Kidney capillary endothelial cell (primary cell): Measurements from ENCODE around the gene ZNF423.
"Not testable (repeated sequence)": the region's sequence is repeated elsewhere in the genome, so short reads cannot be mapped to it uniquely, and the experiment has no call there.

Experiments used
- DNase-seq: peaks from one replicate; pipeline ENCODE4 v3.0.0-alpha.2; 2018; ENCODE audit warnings: low spot score

Gene ZNF423

GRCh38 chr16:49583911-49584310 lies 272.0 kb downstream of the ZNF423 start:
- no peak for DNase-seq

- no peak for DNase-seq
Measured at GRCh38 chr16:49581630-49582298, 274.1 kb downstream of the ZNF423 start.

- no peak for DNase-seq
Measured at GRCh38 chr16:49580751-49581303, 275.1 kb downstream of the ZNF423 start.

GRCh38 chr16:49578435-49579024 lies 277.4 kb downstream of the ZNF423 start:
- no peak for DNase-seq

- no peak for DNase-seq
Measured at GRCh38 chr16:49578018-49578417, 277.9 kb downstream of the ZNF423 start.

- DNase-seq = no peak
Measured at GRCh38 chr16:49576941-49577340, 279.0 kb downstream of the ZNF423 start.

GRCh38 chr16:49576173-49576494 lies 279.8 kb downstream of the ZNF423 start:
- DNase-seq = no peak

GRCh38 chr16:49575346-49576172 lies 280.4 kb downstream of the ZNF423 start:
- peak; percentile 9 for DNase-seq

- no peak for DNase-seq
Measured at GRCh38 chr16:49574826-49575225, 281.1 kb downstream of the ZNF423 start.

GRCh38 chr16:49567950-49568349 lies 288.0 kb downstream of the ZNF423 start:
- DNase-seq = no peak

- no peak for DNase-seq
Measured at GRCh38 chr16:49566432-49566831, 289.5 kb downstream of the ZNF423 start.

GRCh38 chr16:49564496-49565229 lies 291.2 kb downstream of the ZNF423 start:
- no peak for DNase-seq

- DNase-seq = no peak
Measured at GRCh38 chr16:49563666-49564065, 292.2 kb downstream of the ZNF423 start.

- not testable (repeated sequence) for DNase-seq
Measured at GRCh38 chr16:49562894-49563293, 293.0 kb downstream of the ZNF423 start.

- no peak for DNase-seq
Measured at GRCh38 chr16:49562228-49562627, 293.7 kb downstream of the ZNF423 start.

GRCh38 chr16:49560004-49560830 lies 295.7 kb downstream of the ZNF423 start:
- DNase-seq = no peak

- DNase-seq = no peak
Measured at GRCh38 chr16:49559242-49559641, 296.7 kb downstream of the ZNF423 start.

- no peak for DNase-seq
Measured at GRCh38 chr16:49558451-49558850, 297.5 kb downstream of the ZNF423 start.

GRCh38 chr16:49556606-49557446 lies 299.1 kb downstream of the ZNF423 start:
- DNase-seq = peak; percentile 37

- no peak for DNase-seq
Measured at GRCh38 chr16:49556249-49556605, 299.7 kb downstream of the ZNF423 start.
